NCI-H1048 (cell line): ENCODE results near the gene FBXL14.

Source experiments
- DNase-seq: peaks from one replicate; lab custom pipeline; 2025; lab: John Stamatoyannopoulos, UW

FBXL14 gene

DNA sequence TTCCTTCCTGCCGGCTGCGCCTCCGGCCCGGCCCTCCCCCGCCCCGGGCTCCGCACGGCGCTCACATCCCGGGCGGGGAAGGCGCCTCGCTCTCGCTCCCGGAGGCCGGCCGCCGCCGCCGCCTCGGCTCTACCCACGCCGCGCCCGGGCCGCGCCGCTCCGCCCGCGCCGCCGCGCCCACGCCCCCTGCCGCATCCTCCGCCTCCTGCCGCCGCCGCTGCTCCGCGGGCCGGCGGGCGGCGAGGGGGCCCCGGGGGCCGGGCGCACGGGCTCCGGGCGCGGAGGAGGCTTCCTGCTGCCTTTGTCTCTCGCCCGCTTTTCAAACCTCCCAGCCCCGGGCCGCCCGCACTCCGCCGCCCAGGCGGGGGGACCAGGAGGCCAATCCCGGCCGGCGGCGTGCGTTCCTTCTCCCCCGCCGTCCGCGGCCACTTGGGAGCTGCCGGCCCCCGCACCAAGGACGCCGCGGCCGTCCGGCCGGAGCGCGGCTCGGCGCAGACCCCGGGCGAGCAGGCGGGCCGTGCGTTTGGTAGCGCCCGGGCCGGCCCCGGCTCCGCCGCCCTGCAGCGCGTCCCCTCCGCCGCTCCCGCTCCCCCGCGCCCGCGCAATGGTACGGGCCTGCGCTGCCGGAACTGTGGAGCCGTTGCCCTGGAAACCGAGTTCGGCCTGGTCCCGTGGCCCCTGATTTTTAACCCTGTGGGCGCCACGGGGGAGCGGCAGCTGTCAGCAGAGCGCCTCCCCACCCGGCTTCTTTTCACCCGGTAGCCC lies at the start of gene FBXL14:
FBXL14 (minus strand) TSS at position 321 of the 765 bp plus-strand sequence. CDS start 515 bp downstream, outside the sequence.
- DNase-seq: peak; percentile 76

GRCh38 chr12:1643905-1644533 lies 49.6 kb upstream of the FBXL14 start:
- DNase-seq: no peak

- DNase-seq: no peak
Observed at GRCh38 chr12:1643043-1643442, 48.7 kb upstream of the FBXL14 start.

- no peak for DNase-seq
Observed at GRCh38 chr12:1642513-1642912, 48.1 kb upstream of the FBXL14 start.

DNA sequence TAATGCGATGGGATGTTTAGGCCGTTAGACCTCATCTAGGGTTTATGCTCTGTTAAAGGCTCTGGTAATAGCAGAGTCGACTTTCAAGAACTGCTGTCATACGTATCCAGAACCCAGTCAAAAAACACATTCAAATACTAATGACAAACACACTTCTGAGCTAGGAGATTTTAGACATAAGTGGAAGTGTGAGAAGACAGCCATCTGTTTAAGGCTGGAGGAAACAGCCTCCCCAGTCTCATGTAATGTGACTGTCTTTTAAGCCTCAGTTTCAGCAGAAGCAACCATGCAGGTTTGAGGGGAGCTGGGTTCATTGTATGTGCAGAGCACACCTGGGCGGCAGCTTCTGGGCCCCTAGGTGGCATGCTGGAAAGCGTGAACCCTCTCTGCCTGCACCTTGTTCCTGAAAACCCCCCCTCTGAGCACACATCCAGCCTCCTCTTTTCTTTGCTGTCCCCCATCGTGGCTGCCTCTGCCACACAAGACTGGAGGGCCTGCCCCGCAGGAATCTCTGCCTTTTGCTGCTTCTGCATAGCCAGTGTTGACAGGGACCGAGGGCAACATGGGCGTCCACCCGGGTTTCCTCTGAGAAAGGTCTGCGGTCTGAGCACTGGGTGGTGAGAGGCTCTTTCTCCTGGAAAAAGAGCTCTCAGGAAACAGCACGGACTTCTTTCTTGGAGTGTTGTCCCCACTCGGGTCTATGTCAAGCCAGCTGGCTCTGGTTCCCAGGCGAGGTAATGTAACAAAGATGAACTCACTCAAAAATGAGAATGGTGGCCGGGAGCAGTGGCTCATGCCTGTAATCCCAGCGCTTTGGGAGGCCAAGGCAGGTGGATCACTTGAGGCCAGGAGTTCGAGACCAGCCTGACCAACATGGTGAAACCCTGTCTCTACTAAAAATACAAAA lies 46.2 kb upstream of the FBXL14 start:
- DNase-seq: no peak

DNA sequence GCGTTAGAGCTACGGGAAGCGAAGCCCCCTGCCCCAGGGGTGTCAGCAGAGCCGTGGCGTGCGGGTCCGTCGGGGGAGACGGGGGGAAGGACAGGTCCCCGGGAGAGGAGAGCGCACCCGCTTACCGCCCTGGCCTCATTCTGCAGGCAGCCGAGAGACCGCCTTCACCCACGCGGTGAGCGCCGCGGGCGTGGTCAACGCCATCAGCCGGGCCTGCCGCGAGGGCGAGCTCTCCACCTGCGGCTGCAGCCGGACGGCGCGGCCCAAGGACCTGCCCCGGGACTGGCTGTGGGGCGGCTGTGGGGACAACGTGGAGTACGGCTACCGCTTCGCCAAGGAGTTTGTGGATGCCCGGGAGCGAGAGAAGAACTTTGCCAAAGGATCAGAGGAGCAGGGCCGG lies 45.2 kb upstream of the FBXL14 start:
- DNase-seq: no peak

- DNase-seq: no peak
Observed at GRCh38 chr12:1638203-1638602, 43.8 kb upstream of the FBXL14 start.

GRCh38 chr12:1635301-1636095 lies 41.1 kb upstream of the FBXL14 start:
- no peak for DNase-seq

DNA sequence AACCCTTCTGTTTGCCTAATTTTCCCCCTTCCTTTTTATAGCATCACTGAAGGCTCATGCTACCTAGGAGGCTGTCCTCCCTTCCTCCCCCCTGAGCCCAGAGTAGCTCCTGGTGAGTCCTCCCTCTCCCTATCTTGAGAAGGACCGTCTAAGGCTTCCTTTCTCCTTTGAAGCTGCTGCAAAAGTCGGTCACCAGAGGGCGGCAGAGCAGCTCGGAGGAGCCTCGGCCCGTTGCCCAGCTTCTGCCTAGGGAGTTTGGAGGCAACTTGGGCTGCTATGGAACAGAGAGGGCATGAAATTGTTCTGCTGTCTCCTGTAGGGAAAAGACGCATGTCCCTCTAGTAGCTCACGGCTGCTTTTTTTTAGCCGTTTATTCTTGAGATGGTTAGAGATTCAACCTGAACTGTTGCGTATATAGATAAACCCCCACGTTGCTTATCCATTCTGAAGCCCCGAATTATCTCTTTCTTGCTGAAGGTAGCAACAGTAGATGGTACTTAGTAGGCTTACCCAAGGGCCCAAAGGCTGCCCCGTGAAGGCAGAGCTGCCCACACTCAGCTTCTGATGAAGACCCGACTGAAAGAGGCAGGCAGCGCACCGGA lies 40.3 kb upstream of the FBXL14 start:
- DNase-seq: no peak

GRCh38 chr12:1634149-1634548 lies 39.8 kb upstream of the FBXL14 start:
- no peak for DNase-seq

GRCh38 chr12:1633459-1633858 lies 39.1 kb upstream of the FBXL14 start:
- no peak for DNase-seq

GRCh38 chr12:1632702-1633101 lies 38.3 kb upstream of the FBXL14 start:
- DNase-seq: no peak

GRCh38 chr12:1630827-1631591 lies 36.6 kb upstream of the FBXL14 start:
- no peak for DNase-seq

DNA sequence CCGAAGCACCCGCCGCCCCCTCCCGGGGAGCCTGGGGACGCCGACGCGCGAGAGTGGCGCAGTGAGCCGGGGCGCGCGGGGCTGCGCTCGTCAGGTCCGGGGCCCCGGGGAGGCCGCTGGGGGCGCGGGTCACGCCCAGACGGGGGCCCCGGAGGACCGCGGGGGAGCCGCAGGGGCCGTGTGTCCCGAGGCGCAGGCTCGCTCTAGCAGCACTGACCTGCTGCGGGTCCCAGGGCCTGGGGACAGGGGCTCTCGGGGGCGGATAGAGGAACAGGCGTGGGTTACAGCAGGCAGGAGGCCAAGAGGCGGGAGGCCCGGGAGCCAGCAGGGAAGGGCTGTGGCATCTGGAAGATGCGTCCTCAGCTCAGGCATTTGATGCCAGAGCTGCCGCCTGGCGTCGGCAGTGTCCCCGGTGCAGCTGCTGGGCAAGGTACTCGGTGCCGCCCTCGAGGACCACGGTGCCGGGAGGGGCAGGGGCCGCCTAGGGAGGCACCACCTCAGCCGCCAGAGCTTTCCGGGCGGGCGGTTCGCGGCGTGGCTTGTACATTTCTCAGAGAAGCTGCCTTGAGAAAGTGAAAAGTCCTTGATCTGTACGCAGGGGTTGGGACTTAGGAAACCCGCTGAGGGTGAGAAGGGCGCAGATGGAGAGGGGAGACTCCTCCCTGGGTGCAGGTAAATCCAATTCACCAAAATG lies 35.9 kb upstream of the FBXL14 start:
- DNase-seq: no peak

GRCh38 chr12:1629338-1630132 lies 35.2 kb upstream of the FBXL14 start:
- DNase-seq: no peak

- DNase-seq: no peak
Observed at GRCh38 chr12:1628666-1629337, 34.4 kb upstream of the FBXL14 start, which contains the start of gene WNT5B. Gene WNT5B, plus strand, starts transcription at chr12:1629231. Its CDS starts 2,124 bp downstream, at chr12:1631355.

DNA sequence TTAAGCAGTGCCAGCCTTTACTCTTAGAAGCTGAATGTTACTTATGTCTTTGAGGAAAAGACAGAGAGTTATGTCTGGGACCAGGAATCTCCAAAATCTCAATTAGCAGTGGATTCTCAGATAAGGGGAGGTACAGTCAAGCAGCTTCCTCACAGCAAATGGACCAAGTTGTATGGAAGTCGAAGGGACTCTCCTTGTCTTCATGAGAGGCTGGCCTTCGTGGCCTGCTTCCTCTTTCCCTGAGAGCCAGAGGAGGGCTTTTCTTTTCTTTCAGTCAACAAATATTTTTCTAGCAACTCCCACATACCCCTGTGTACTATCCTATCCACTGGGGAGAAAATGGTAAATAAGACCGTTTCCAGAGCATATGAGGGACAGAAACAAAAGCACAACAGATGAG lies 28.0 kb upstream of the FBXL14 start:
- DNase-seq: no peak

DNA sequence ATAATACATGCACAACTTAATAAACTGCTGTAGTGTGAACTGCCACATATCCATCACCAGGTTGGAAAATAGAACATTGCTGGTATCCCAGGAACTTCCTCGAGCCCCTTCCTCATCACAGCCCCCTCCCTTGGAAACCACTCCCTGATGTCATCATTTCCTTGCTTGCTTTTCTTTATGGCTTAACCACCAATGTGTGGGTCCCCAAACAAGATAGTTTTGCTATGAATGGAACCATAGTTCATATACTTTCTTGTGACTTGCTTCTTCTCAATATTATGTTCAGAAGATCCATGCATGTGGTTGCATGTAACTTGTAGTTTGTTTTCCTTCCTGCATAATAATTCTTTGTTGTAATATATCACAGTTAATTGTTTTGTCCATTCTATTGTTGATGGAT lies 25.7 kb upstream of the FBXL14 start:
- DNase-seq: no peak
